ENCODE data around the gene BPIFB2.

The BPIFB2 gene

DNA sequence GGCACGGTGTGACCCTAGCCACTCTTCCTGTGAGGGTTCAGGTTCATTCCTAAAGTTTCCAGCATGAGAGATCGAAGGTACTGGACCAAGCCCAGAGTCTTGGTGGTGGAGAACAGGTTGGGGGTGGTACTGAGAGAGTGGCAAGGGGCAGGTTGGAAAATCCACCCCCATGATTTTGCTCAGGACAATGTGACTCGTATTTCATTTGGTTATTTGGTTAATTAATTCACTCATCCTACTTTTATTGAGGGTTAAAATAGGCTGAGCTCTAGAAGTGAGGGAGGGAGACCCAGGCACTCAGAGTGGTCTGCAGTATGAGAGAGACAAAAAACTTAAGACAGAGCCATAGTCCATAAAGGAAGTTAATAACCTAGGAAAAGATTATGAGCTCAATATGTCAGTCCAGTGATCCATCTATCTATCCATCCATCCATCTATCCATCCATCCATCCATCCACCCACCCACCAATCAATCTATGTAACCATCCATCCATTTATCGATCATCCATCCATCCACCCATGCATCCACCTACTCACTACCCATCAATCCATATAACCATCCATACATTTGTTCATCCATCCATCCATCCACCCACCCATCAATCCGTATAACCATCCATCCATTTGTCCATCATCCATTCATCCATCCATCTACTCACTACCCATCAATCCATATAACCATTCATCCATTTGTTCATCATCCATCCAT, 17.3 kb downstream of the BPIFB2 start:
- TF ChIP-seq CTCF (IDR thresholded peaks at IDR 0.05; ENCODE audit: low read length, missing control alignments), result no peak
- no peak for DNase-seq (ENCODE audit: low read depth)
- no peak overlapping the region for H3K4me3 ChIP-seq (replicated peaks; ENCODE audit: low read depth, low read length)

DNA sequence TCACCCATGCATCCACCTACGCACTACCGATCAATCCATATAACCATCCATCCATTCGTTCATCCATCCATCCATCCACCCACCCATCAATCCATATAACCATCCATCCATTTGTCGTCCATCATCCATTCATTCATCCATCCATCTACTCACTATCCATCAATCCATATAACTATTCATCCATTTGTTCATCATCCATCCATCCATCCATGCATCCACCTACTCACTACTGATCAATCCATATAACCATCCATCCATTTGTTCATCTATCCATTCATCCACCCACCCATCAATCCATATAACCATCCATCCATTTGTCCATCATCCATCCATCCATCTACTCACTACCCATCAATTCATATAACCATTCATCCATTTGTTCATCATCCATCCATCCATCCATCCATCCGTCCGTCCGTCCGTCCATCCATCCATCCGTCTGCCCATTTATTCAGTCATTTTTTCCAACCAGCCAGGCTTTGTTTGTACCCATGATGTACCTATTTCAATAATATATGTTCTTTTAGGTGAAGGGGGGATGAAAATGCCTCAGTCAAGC, 17.9 kb downstream of the BPIFB2 start:
- no peak for TF ChIP-seq CTCF (IDR thresholded peaks at IDR 0.05; ENCODE audit: low read length, missing control alignments)

DNA sequence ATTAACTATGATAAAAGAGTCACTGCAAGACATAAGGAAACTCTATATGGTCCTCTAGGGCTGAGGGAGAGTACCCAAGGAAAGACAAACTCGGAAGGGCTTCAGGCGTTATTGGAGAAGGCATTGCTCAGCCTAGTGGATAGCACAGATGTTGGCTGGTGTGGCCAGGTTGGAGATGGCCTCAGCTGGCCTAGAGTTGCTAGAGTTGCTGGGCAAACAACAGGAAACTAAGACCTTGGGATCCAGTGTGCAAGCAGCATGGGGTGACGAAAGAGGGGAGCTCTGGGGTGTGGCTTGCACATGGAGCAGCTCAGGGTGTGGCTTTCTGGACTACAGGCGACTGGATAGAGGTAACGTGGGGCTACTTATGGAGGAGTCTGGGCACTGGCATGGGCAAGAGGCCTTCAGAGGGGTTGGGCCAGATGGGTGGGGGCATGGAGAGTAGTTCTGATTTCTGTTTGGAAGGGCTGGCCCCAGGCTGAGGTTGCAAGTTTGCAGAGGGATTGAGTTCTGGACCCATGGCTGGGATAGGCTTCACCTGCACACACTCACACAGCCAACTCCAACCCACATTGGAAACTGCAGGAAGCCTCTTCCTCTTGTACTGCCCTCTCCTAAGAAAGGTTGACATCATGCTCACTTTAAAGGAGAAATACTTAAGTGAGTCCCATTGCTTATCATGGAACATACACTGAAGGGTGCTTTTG, 18.7 kb downstream of the BPIFB2 start:
- DNase-seq (ENCODE audit: low read depth), result no peak
- TF ChIP-seq CTCF (IDR thresholded peaks at IDR 0.05; ENCODE audit: low read length, missing control alignments), result no peak

More for the DNA sequence above, 17.9 kb downstream of the BPIFB2 start:
- no peak overlapping the region for H3K4me3 ChIP-seq (replicated peaks; ENCODE audit: low read depth, low read length)
- no peak for DNase-seq (ENCODE audit: low read depth)

GRCh38 chr20:33026779-33027759, 19.6 kb downstream of the BPIFB2 start:
- DNase-seq (ENCODE audit: low read depth), result no peak
- TF ChIP-seq CTCF (IDR thresholded peaks at IDR 0.05; ENCODE audit: low read length, missing control alignments), result no peak
- H3K4me3 ChIP-seq (replicated peaks; ENCODE audit: low read depth, low read length), result no peak overlapping the region

More for the DNA sequence above, 18.7 kb downstream of the BPIFB2 start:
- H3K4me3 ChIP-seq (replicated peaks; ENCODE audit: low read depth, low read length), result no peak overlapping the region

DNA sequence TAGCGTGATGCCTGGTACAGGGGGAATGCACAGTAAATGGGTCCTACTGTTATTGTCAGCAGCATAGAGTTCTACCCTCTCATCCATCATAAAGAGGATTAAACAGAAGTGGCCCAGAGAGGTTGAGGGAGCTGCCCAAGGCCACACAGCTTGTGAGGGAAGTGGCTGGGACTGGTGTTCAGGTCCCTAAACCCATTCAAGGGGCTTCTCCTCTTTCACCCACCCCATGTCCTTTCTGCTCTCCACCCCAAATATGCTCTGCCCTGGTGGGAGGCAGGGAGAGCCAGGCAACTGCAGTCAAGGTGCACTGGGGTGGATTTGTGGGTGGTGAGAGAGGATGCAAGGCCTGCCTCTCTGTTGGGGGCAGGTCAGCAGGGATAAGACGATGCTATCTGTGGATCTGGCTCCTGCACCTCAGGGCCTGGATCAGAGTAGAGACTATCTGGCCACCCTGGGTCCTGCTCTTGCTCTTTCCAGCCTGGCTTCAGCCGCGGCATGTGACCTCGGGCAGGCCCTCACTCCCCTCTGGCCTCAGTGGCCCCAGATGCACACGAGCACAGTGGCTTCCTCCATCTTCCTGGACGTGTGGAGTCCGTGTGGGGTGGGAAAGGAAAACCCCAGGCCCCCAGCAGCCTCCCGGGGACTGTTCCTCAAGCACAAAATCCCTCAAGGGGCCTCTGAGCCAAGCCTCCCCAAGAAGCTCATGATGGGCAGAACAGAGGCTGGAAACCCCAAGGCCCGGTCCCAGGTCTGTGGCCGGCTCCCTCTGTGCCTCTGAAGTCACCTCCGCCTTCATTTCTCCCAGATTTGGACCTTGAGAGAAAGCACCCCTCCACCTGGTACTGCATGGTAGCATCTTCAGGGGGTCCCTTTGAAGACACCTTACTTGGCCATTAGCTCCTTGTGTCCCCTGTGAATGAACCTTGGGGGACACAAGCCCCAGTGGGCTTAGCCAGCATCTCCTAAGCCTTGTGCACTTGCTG, 20.6 kb downstream of the BPIFB2 start:
- DNase-seq (ENCODE audit: low read depth), result no peak
- no peak for TF ChIP-seq CTCF (IDR thresholded peaks at IDR 0.05; ENCODE audit: low read length, missing control alignments)
- H3K4me3 ChIP-seq (replicated peaks; ENCODE audit: low read depth, low read length), result no peak overlapping the region

Measured in fibroblast of pulmonary artery (primary cell).